ENCODE data around the gene CRYZL1. TPM values are rescaled to one million over a fixed set of nuclear protein-coding genes. Genes with fewer than 3 reads are reported as not detected.
"Not testable (repeated sequence)": the region's sequence is repeated elsewhere in the genome, so short reads cannot be mapped to it uniquely, and the experiment has no call there.

CRYZL1 gene
- total RNA-seq, 1 donor from 2014 or later = 22.3 TPM

- DNase-seq (ENCODE audit: extremely low read depth, low read depth, low spot score) = no peak
Observed at GRCh38 chr21:33640697-33641351, 717 bp downstream of the CRYZL1 start.

DNA sequence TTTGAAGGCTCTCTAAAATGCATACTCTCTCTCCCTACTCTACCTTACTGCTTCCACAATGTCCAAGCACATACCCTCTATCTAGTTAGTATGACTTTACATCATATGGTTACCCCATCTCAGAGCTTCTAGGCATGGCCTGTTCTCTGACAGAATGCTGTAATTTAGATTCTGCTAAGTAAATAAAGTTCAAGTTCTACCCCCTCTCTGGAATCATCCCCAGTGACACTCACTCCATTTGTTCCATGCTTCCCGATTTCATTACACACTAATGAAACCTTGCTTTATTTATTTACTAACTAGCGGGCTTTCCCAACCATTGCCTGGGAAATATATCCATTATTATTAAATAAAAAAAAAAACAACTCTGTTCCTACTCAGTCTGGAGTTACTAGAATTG lies 7.3 kb downstream of the CRYZL1 start:
- no peak for DNase-seq (ENCODE audit: extremely low read depth, low read depth, low spot score)

DNA sequence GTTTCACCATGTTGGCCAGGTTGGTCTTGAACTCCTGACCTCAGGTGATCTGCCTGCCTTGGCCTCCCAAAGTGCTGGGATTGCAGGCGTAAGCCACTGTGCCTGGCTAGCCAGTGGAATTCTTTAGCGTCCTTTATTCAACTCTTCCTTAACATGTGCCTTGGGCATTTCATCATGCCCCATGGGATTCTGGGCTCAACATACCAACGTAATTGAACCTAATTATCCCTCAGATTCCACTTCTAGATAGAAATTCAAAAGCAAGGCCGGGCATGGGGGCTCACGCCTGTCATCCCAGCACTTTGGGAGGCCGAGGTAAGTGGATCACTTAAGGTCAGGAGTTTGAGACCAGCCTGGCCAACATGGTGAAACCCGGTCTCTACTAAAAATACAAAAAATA lies 15.4 kb downstream of the CRYZL1 start:
- DNase-seq (ENCODE audit: extremely low read depth, low read depth, low spot score) = not testable (repeated sequence)

DNA sequence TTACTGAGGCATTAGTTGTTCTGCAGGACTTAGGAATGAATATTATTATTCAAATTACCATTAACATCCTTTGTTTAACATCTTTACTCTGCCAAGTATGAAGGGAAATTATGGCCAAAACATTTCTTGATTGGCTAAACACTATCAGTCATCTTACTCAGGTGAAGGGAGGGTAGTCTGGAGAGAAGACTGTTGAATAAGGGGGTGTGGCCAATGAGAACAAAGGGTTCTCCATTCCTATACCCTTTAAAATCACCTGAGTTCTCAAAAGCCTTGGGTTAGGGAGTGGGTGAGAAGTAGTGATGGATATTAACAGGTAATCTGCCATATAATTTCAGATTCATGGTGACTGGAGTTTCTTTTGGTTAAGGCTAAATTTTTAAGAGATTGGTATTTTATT lies 19.3 kb downstream of the CRYZL1 start:
- no peak for DNase-seq (ENCODE audit: extremely low read depth, low read depth, low spot score)

DNA sequence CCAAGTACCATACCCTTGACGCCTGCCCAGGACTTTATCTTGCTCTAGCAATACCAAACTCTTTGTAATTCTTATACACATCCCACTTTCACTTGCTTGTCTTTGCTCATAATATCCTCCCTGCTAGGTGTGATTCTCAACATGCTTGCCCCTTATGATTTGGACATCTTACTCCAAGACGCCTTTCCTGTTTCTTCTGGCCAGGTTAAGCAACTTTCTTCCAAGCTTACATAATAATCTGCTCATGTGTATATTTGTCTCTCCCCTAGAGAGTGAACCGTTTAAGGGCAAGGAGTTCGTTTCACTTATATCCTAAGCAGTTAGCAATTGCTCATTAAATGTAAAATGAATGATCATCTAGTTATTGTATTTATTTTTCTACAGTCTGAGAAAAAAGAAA lies 21.8 kb downstream of the CRYZL1 start:
- DNase-seq (ENCODE audit: extremely low read depth, low read depth, low spot score) = no peak

- DNase-seq (ENCODE audit: extremely low read depth, low read depth, low spot score) = no peak
Observed at GRCh38 chr21:33618407-33618806, 23.1 kb downstream of the CRYZL1 start.

DNA sequence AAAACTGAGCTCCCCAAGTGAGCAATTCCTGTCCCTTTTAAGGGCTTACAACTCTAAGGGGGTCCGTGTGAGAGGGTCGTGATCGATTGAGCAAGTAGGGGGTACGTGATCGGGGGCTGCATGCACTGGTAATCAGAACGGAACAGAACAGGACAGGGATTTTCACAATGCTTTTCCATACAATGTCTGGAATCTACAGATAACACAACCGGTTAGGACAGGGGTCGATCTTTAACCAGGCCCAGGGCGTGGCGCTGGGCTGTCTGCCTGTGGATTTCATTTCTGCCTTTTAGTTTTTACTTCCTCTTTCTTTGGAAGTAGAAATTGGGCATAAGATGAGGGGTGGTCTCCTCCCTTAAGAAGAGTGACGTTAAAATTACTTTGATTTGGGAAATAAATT lies 24.0 kb downstream of the CRYZL1 start:
- DNase-seq (ENCODE audit: extremely low read depth, low read depth, low spot score) = not testable (repeated sequence)

GRCh38 chr21:33611006-33611744 lies 30.4 kb downstream of the CRYZL1 start:
- DNase-seq (ENCODE audit: extremely low read depth, low read depth, low spot score) = no peak

DNA sequence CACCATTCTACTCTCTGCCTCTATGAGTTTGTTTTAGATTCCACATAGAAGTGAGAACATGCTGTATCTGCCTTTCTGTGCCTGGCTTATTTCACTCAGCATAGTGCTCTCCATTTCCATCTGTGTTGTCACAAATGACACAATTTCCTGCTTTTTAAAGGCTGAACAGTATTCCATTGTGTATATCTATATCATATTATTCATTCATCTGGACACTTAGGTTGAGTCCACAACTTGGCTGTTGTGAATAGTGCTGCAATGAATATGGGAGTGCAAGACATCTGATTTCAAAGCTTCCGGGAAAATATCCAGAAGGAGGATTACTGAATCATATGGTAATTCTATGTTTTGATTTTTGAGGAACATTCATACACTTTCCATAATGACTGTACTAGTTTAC lies 33.0 kb downstream of the CRYZL1 start:
- DNase-seq (ENCODE audit: extremely low read depth, low read depth, low spot score) = peak; percentile 50

DNA sequence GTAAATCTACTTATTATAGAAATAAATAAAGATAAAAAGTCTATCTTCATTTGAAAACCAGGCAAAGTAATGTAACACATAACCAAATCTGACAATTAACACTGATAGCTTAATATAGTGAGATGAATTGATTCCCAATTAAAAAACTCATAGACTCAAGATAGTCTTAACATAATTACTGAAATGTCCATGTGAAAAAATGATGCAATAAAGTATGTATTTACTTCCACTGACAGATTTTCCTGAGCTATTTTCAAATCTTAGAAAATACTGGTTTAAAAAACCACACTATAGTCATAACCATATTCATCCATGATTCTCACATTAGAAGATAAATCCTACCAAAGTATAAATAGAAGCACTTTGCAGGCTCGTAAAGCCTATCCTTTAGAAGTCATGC lies 43.5 kb downstream of the CRYZL1 start:
- no peak for DNase-seq (ENCODE audit: extremely low read depth, low read depth, low spot score)

DNA sequence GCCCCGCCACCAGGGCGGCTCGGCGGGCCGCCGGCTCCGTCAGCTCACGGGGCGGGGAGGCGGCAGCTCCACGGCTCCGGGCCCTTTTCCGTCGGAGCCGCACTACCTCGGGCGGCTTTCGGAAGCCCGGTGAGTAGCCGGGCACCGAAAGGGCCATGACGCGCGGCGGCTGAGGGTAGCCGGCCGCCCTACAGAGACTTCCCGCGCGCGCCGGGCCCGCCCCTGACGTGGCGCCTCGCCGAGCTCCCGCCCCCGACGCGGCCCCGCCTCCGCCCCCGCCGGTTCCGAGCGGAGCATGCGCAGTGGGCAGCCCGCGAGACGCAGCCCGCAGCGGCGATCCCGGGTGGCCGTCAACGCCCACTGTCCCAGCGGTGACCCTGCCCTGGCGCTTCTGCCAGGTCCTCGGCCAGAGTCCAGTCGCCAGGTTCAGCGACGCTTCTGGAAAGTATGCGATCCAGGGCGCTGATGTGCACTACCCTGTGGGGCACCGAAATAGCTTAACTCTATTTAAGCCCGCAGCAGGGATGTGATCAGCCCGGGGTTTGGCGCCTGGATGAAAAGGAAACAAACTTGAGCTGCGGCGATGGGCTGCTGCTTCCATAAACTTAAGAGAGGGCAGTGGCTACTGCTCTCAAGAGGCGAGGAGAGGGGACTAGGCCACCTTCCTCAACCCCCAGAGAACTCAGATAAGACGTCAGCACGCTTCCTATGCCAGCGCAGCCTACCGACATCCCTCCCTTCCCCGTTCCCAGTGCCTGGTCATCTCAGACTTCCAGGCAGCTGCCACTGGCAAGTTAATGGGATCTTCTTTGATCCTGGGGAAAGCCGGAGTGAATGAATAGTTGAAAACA lies 52.8 kb downstream of the CRYZL1 start, which contains the start of gene DONSON:
DONSON (minus strand) TSS at position 200 of the 851 bp plus-strand sequence; CDS start at position 157, 43 bp downstream.
- peak; percentile 51 for DNase-seq (ENCODE audit: extremely low read depth, low read depth, low spot score)

- DNase-seq (ENCODE audit: extremely low read depth, low read depth, low spot score) = no peak
Observed at GRCh38 chr21:33587792-33588484, 53.6 kb downstream of the CRYZL1 start.

GRCh38 chr21:33586927-33587326 lies 54.6 kb downstream of the CRYZL1 start:
- DNase-seq (ENCODE audit: extremely low read depth, low read depth, low spot score) = no peak

GRCh38 chr21:33584455-33584854 lies 57.1 kb downstream of the CRYZL1 start:
- no peak for DNase-seq (ENCODE audit: extremely low read depth, low read depth, low spot score)

DNA sequence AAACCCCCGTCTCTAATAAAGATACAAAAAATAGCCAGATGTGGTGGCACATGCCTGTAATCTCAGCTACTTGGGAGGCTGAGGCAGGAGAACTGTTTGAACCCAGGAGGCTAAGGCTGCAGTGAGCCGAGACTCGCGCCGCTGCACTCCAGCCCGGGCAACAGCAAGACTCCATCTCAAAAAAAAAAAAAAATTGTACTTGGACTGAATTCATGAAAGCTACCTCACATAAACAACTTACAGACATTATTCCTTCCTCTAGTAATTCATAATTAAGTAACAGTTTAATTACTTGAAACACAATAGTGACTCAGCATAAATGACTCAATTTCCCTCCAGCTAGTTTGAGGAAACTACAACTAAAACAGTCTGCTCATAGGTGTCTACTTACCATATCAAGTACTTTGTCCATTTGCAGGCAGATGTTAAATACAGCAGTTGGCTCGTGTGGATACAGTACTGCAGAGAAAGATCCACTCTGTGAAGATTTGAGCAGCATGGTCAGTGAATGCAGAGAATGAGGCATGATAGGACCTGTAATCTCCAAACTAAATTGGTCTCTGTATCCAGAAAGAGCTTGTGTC lies 62.5 kb downstream of the CRYZL1 start:
- no peak for DNase-seq (ENCODE audit: extremely low read depth, low read depth, low spot score)

DNA sequence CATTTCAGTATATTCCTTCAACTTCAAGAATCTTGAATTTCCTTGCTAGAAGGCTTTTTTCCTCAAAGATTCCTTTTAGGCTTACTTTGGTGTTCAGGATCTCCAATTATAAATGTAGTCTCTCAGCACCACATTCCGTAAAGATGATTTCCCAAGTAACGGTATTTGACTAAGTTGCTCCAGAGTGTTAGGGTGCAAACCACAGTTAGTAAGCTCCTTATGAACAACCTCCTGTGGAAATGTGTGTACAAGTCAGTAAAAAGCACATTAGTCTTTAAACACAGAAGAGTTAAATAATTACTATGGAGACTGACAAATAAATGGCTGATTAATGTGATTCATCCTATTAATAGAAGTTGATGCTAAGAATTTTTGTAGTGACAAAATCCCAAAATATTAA lies 63.3 kb downstream of the CRYZL1 start:
- DNase-seq (ENCODE audit: extremely low read depth, low read depth, low spot score) = no peak

- not testable (repeated sequence) for DNase-seq (ENCODE audit: extremely low read depth, low read depth, low spot score)
Observed at GRCh38 chr21:33576741-33577141, 64.8 kb downstream of the CRYZL1 start.

GRCh38 chr21:33572350-33572749 lies 69.2 kb downstream of the CRYZL1 start:
- DNase-seq (ENCODE audit: extremely low read depth, low read depth, low spot score) = no peak

- no peak for DNase-seq (ENCODE audit: extremely low read depth, low read depth, low spot score)
Observed at GRCh38 chr21:33569991-33570390, 71.5 kb downstream of the CRYZL1 start.

DNA sequence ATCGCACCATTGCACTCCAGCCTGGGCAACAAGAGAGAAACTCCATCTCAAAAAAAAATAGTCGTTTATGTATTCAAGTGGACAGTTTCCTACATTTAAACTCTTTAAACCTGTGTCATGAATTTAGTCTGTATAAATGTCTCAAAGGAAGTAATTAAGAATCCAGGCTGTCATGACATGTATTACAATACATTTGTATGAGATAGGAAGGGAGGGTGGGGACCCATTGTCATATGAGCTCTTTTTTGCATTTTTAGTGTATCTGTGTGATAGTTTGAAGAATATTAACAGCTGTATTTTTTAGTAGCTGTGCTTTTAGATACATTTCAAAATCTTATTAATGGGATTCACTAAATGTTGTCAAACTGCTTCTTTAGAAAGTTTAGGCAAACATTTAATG lies 73.1 kb downstream of the CRYZL1 start:
- DNase-seq (ENCODE audit: extremely low read depth, low read depth, low spot score) = no peak
